CD4-positive, alpha-beta T cell treated with Interleukin-21 for 1 hour (primary cell): Measurements from ENCODE around the gene RCC2.
"Not testable (repeated sequence)": the region's sequence is repeated elsewhere in the genome, so short reads cannot be mapped to it uniquely, and the experiment has no call there.

Source experiments
- DNase-seq: peaks from one replicate; pipeline ENCODE4 v3.0.0-alpha.2; 2020

The RCC2 gene

GRCh38 chr1:17416389-17416788, 23.1 kb downstream of the RCC2 start:
- DNase-seq = no peak

DNA sequence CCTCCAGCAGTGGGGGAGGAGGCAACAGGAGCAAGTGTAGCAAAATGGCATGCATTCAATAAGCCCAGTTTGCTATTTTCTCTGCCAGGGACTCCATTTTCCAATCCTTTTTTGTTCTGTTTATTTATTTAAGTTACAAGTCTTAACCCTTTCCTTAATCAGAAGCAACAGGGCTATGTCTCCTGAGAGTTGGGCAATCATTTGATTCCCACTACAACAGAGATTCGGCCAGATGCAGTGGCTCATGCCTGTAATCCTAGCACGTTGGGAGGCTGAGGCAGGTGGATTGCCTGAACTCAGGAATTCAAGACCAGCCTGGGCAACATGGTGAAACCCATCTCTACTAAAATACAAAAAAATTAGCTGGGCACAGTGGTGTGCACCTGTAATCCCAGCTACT, 25.5 kb downstream of the RCC2 start:
- DNase-seq = no peak

GRCh38 chr1:17412093-17412870, 27.2 kb downstream of the RCC2 start:
- no peak for DNase-seq

DNA sequence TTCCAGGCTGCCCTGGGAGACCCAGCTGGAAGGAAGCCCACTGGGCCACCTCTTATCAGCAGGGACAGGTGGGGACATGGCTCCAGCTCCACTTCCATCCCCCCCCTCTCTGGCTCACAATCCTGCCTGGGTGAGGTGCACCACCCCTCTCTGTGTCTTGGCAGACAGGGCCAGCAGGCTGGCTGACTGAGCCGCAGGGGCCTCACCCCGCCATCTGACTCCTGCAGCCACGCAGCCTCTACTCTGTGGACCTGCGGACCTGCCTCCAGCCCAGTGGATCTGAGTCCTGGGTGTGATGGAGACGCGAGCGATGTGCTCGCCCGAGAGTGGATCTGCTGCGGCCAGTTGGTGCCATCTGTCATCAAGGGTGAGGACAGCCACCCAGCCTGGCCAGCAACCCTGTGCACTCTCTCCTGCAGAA, 30.1 kb downstream of the RCC2 start:
- DNase-seq = no peak

GRCh38 chr1:17407786-17408514, 31.5 kb downstream of the RCC2 start:
- DNase-seq = not testable (repeated sequence)

GRCh38 chr1:17406760-17407475, 32.6 kb downstream of the RCC2 start:
- DNase-seq = not testable (repeated sequence)

- peak; percentile 29 for DNase-seq
Observed at GRCh38 chr1:17405898-17406759, 33.3 kb downstream of the RCC2 start.

GRCh38 chr1:17404820-17405219, 34.7 kb downstream of the RCC2 start:
- no peak for DNase-seq

GRCh38 chr1:17404034-17404684, 35.3 kb downstream of the RCC2 start:
- DNase-seq = no peak

DNA sequence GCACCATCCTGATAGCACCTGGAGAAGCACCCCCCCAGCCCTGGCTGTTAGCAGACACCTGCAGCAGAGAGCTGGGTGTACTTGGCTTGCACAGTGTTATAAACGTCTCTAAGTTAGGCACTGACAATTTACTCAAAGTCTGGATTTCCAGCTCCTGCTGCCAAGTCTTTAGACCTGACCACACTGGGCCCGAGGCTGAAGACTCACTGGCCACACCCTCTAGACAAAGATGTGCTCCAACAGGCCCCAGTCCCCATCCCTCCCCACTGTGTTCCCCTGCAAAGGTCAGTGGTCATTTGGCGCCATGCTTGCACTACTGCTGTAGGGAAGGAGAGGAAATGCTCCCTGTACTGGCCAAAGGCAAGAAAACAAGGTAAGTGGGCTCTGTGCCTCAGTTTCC, 36.4 kb downstream of the RCC2 start:
- no peak for DNase-seq

- DNase-seq = no peak
Observed at GRCh38 chr1:17401841-17402240, 37.6 kb downstream of the RCC2 start.

DNA sequence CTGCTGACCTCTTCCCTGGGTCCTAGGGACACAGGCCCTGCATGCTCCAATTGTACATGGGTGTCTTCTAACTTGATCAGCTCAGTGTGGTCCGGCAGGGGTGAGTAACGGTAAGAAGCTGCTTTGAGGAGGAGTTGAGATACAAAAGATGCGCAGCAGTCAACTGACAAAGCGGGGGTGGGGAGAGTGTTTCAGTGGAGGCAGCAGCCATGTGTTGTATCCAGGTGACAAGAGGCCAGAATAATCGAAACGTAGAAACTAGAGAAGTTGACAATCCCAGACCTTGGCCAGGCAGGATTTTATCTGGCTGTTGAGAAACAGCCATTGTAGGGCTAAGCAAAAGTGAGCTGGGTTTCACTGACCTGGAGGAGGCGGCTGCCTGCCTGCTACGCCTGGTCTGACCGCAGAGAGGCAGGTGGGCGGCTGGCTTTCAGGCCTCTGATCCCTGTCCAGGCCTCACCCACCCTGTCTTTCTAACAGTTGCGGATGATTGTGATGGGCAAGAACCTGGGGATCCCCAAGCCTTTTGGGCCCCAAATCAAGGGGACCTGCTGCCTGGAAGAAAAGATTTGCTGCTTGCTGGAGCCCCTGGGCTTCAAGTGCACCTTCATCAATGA, 38.6 kb downstream of the RCC2 start:
- DNase-seq = no peak

DNA sequence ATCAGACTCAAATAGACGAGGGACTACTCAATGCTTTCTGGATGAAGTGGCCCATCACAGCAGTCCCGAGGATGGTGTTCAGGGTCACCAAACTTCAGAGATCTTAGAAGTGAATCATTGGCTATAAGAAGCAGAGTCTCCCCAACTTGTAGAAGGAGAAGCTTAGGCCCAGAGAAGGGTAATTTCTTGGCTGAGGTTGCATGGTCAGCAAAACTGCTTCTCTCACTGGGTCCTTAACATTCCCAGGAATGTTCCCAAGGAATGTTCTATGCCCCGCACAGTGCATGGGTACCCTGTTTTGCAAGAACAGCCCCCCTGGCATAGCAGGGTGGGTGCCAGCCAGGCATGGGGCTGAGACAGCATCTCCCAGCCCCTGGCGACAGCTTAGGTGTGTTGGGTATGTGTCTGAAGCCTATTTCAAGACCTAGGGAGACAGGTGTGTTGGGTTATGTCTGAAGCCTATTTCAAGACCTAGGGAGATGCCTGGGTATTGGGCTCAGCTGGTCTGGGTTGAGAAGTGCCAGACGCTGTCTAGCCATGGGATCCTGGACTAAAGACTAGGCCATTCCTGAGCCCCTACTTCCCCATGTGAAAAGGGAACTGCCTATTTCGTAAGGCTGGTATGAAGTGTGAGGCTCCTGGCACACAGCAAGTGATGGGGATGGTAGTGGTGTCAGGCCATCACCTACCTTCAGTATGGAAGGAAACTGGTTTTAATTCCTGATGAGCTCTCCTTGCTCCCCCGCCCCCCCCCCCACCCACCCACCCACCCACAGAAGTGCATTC, 41.4 kb downstream of the RCC2 start:
- no peak for DNase-seq

GRCh38 chr1:17393230-17393629, 46.2 kb downstream of the RCC2 start:
- no peak for DNase-seq

GRCh38 chr1:17392199-17392740, 47.2 kb downstream of the RCC2 start:
- DNase-seq = no peak

- no peak for DNase-seq
Observed at GRCh38 chr1:17381161-17381560, 58.3 kb downstream of the RCC2 start.

DNA sequence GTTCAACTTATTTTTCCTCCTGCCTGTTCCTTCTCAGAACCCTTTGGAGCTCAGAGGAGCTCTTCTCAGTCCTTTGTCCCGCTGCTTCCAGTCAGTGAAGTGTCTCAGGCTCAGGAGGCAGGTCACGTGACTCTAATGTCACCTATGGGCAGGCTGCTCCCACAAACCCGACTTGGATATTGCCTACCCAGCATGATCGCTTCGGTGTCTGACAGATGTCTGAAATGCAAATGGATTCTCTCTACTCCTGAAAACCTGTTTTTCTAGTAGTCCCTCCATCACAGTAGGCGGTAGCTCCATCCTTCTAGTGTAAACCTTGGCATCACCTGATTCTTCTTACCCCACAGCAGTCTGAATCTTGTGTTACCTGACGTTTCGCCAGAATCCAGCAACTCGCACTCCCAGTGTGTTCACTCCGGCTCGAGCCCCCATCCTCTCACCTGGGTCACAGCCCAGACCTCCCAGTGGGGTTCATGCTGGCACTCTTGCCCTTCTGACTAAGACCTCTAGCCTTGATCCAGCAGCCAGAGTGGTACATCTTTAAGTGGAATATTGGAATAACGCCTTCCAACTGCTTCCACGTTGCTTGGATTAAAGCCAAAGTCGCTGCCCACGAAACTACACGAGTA, 62.0 kb downstream of the RCC2 start:
- no peak for DNase-seq

GRCh38 chr1:17375651-17376050, 63.8 kb downstream of the RCC2 start:
- DNase-seq = no peak

GRCh38 chr1:17372955-17373354, 66.5 kb downstream of the RCC2 start:
- no peak for DNase-seq

DNA sequence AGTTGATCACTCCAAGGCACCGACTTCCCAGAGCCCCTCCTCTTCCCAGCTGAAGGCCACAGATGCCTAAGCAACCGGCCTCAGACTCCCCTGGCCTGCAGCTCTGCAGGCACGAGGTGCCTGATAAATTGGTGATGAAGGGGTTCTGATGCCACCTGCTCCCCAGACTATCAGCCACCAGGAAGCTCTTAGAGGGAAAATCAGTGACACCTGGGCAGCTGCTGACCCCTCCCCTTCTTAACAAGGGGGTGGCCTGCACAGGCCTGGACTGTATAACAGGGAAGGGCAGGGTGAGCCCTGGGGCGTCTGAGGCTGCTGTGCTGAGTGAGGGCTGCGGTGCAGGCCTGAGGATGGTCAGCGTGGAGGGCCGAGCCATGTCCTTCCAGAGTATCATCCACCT, 67.6 kb downstream of the RCC2 start, which contains the start of gene PADI6:
Gene PADI6 (plus strand): TSS at position 301 of the 400 bp plus-strand sequence. CDS start 50 bp downstream, at position 351.
- DNase-seq = no peak
